Central memory CD8-positive, alpha-beta T cell (primary cell): Measurements from ENCODE around the gene TMEM135.

Experiments
- ATAC-seq: fragments of 150-1000 bp; cut with Tn5 transposase; replicated peaks from 2 replicates; pipeline ENCODE4 v1.10.0; 2022; ENCODE audit warnings: mild to moderate bottlenecking, moderate FRiP score, moderate number of reproducible peaks; ENCODE audit not compliant: poor library complexity, severe bottlenecking; ENCODE audit errors: extremely low read depth
- DNase-seq, 2 donors: peaks; one replicate each; pipeline ENCODE4 v3.0.0; 2021; ENCODE audit warnings: low spot score in 2 of 2
- H3K27ac Mint-ChIP-seq: one replicate; pipeline ENCODE4 v1.8.0; 2022; ENCODE audit warnings: low read depth, mild to moderate bottlenecking, moderate library complexity, mixed read lengths
- H3K27me3 Mint-ChIP-seq: one replicate; pipeline ENCODE4 v1.8.0; 2022; ENCODE audit warnings: mixed read lengths
- H3K36me3 Mint-ChIP-seq: one replicate; pipeline ENCODE4 v1.8.0; 2022; ENCODE audit warnings: mild to moderate bottlenecking, moderate library complexity, mixed read lengths; ENCODE audit not compliant: insufficient read depth
- H3K4me1 Mint-ChIP-seq: one replicate; pipeline ENCODE4 v1.8.0; 2022; ENCODE audit warnings: mixed read lengths
- H3K4me3 Mint-ChIP-seq: one replicate; pipeline ENCODE4 v1.8.0; 2022; ENCODE audit warnings: mild to moderate bottlenecking, moderate library complexity, mixed read lengths
- H3K9me3 Mint-ChIP-seq: one replicate; pipeline ENCODE4 v1.8.0; 2022; ENCODE audit warnings: mixed read lengths

Gene TMEM135

GRCh38 chr11:87201376-87201775 is 163.6 kb downstream of the TMEM135 start:
- no peak for ATAC-seq
- H3K27ac Mint-ChIP-seq, result no peak overlapping the region
- H3K27me3 Mint-ChIP-seq, result no peaks in the 10 kb centered on the region
- no peak overlapping the region for H3K4me3 Mint-ChIP-seq
- H3K4me1 Mint-ChIP-seq, result peaks cover 10% of the 10 kb centered on the region
- H3K9me3 Mint-ChIP-seq, result no peaks in the 10 kb centered on the region
- H3K36me3 Mint-ChIP-seq, result no peaks in the 10 kb centered on the region
- no peak for DNase-seq

DNA sequence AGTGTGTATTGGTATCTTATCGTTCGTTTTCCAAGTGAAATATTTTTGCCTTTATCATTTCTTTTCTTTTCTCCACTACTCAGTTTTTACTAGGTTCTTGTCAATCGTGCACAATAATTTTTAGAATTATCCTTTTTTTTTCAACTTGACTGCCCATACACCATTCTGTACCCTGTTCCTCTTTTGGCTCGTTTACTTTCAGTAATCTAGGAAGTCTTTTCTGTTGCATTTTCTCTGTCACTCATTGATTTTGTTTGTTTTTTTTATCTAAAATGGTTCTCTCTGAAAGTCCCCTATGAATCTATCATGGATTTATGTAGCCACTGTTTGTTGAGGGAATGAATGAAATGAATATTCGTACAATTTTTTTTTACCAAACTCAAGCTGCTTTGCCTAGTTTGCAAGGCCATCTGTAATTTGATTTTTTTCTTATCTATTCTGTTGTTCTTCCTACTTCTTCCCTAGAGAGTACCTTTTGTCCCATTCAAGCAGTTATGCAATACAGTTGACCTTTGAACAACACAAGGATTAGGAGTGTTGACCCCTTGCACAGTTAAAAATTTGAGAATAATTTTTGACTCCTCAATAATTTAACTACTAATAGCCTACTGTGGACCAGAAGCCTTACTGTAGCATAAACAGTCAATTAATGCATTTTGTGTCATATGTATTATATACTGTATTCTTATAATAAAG is 166.3 kb downstream of the TMEM135 start:
- H3K9me3 Mint-ChIP-seq, result peaks cover 5% of the 10 kb centered on the region
- no peak for ATAC-seq
- no peak for DNase-seq
- no peak overlapping the region for H3K27ac Mint-ChIP-seq
- H3K4me1 Mint-ChIP-seq, result peaks cover 4% of the 10 kb centered on the region
- H3K4me3 Mint-ChIP-seq, result no peak overlapping the region
- H3K36me3 Mint-ChIP-seq, result no peaks in the 10 kb centered on the region
- H3K27me3 Mint-ChIP-seq, result no peaks in the 10 kb centered on the region

- no peak for ATAC-seq
- no peak overlapping the region for H3K4me3 Mint-ChIP-seq
- H3K4me1 Mint-ChIP-seq, result peaks cover 22% of the 10 kb centered on the region
- H3K27ac Mint-ChIP-seq, result no peak overlapping the region
- DNase-seq, result no peak
- H3K36me3 Mint-ChIP-seq, result peaks cover 1% of the 10 kb centered on the region
- no peaks in the 10 kb centered on the region for H3K27me3 Mint-ChIP-seq
- H3K9me3 Mint-ChIP-seq, result peaks cover 5% of the 10 kb centered on the region
Observed at GRCh38 chr11:87212891-87213290, 175.2 kb downstream of the TMEM135 start.

DNA sequence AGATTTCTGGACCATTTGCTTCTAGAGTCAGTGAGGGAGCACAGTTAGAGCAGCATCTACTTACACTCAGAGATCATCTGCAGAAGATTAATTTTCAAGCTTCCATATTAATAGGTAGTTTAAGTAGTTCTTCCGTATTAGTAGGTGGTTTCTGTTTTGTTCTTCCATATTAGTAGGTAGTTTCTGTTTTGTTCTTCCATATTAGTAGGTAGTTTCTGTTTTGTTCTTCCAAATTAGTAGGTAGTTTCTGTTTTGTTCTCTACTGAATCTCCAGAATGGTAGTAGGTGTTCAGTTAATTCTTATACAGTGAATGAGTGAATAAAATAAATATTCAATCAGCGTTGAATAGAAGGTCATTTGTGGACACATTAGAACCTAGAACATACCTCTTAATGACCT is 175.7 kb downstream of the TMEM135 start:
- H3K4me1 Mint-ChIP-seq, result peaks cover 27% of the 10 kb centered on the region
- no peak overlapping the region for H3K27ac Mint-ChIP-seq
- H3K9me3 Mint-ChIP-seq, result no peaks in the 10 kb centered on the region
- no peaks in the 10 kb centered on the region for H3K27me3 Mint-ChIP-seq
- ATAC-seq (peak; percentile 52), DNase-seq (no peak)
- H3K36me3 Mint-ChIP-seq, result peaks cover 1% of the 10 kb centered on the region
- peak overlapping the region; percentile 8 for H3K4me3 Mint-ChIP-seq

DNA sequence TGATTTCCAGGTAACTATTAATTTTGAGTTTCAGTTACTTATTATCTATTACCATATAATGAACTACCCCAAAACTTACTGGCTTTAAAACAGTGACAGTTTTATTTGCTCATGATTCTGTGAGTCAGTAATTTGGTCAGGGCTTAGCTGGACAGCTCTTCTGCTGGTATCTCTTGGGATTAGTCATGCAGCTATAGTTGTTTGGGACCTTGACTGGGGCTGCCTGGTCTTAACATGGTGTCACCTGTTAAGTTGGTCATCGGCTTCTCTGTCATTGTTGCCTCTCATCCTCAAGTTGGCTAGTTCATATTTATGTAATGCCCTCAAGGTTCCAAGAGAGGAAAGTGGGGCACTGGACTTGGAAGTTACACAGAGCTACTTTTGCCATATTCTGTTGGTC is 177.5 kb downstream of the TMEM135 start:
- no peak overlapping the region for H3K4me3 Mint-ChIP-seq
- H3K27ac Mint-ChIP-seq, result no peak overlapping the region
- no peak for DNase-seq
- H3K36me3 Mint-ChIP-seq, result peaks cover 3% of the 10 kb centered on the region
- no peaks in the 10 kb centered on the region for H3K27me3 Mint-ChIP-seq
- no peak for ATAC-seq
- H3K4me1 Mint-ChIP-seq, result peaks cover 34% of the 10 kb centered on the region
- no peaks in the 10 kb centered on the region for H3K9me3 Mint-ChIP-seq

DNA sequence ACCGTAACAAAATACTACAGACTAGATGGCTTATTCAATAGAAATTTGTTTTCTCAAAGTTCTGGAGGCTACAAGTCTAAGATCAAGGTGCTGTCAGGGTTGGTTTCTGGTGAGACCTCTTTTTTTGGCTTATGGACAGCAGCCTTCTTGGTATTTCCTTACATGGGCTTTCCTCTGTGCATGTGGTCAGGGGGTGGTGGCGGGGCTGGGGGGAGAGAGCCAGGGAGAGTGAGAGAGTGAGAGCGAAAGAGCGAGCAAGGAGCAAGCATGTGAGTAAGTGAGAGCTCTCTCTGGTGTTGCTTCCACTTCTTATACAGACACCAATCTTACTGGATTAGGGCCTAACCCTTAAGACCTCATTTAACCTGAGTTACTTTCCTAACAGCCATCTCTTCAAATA is 181.5 kb downstream of the TMEM135 start:
- ATAC-seq (no peak), DNase-seq (no peak)
- Mint-ChIP-seq H3K4me3 (no peak overlapping the region), H3K27me3 (no peaks in the 10 kb centered on the region), H3K36me3 (peaks cover 1% of the 10 kb centered on the region), H3K27ac (no peak overlapping the region), H3K4me1 (peaks cover 21% of the 10 kb centered on the region), H3K9me3 (no peaks in the 10 kb centered on the region)

DNA sequence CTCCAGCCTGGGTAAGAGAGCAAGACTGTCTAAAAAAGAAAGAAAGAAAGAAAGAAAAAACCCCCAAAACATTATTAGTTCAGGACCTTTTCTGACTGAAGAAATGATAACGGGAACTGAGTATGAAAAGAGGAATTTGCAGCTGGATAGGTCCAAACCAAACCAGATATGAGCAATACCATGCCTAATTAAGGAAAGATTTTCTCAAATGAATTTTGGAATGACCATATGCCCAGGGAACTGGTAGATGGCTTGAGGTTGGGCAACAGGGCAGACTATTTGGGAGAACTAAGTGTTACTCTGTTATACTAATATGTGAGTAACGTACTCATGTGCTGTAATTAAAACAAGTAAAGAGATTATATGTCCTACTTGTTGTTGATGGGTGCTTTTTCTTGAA is 186.1 kb downstream of the TMEM135 start:
- Mint-ChIP-seq H3K27ac (no peak overlapping the region), H3K36me3 (peaks cover 2% of the 10 kb centered on the region), H3K9me3 (no peaks in the 10 kb centered on the region), H3K27me3 (no peaks in the 10 kb centered on the region), H3K4me1 (peaks cover 6% of the 10 kb centered on the region), H3K4me3 (no peak overlapping the region)
- DNase-seq (no peak), ATAC-seq (no peak)

DNA sequence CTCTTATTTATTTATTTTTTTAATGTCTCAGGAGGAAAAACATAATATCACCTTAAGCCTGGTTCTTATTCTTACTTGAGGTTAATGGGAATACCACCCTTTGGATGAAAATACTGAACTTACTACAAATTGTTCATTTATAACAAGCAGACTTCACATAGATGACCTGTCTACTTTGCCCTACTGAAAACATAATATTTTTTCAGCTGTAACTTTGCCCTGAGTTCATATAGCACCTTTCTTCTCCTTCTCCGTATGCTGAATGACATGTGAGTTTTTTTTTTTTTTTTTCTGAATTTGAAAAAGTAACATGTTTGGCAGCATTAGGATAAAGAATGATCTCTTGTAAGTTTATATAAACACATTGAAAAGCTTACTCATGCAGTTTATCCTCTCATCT is 186.8 kb downstream of the TMEM135 start:
- Mint-ChIP-seq H3K27ac (no peak overlapping the region), H3K4me3 (no peak overlapping the region), H3K36me3 (peaks cover 1% of the 10 kb centered on the region), H3K4me1 (peaks cover under 1% of the 10 kb centered on the region), H3K27me3 (no peaks in the 10 kb centered on the region), H3K9me3 (no peaks in the 10 kb centered on the region)
- ATAC-seq (no peak), DNase-seq (no peak)

GRCh38 chr11:87228820-87229219 is 191.1 kb downstream of the TMEM135 start:
- Mint-ChIP-seq H3K27ac (no peak overlapping the region), H3K27me3 (no peaks in the 10 kb centered on the region), H3K9me3 (peaks cover 15% of the 10 kb centered on the region), H3K4me1 (no peaks in the 10 kb centered on the region), H3K36me3 (peaks cover 1% of the 10 kb centered on the region), H3K4me3 (no peak overlapping the region)
- ATAC-seq, result no peak
- DNase-seq, result no peak

DNA sequence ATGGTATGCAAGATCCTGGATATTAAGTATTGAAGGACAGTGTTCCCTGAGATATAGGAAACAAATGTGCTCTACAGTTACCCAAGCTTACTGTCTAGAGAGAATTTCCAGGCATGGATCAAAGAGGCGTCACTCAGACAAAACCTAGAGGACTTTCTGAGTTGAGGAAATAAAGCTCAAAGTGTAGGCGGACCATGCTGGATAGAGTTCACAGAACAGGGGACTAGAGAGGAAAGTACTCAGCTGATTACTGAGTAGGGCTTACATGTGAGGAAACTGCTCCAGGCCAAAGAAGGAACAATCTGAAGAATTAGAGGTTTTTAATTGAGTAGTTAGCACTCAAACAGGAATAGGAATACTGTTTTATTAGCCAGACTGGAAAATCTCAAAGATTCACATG is 193.3 kb downstream of the TMEM135 start:
- peaks cover 6% of the 10 kb centered on the region for H3K4me1 Mint-ChIP-seq
- DNase-seq (no peak), ATAC-seq (no peak)
- no peak overlapping the region for H3K4me3 Mint-ChIP-seq
- H3K36me3 Mint-ChIP-seq, result peaks cover 1% of the 10 kb centered on the region
- no peaks in the 10 kb centered on the region for H3K27me3 Mint-ChIP-seq
- peaks cover 15% of the 10 kb centered on the region for H3K9me3 Mint-ChIP-seq
- no peak overlapping the region for H3K27ac Mint-ChIP-seq

DNA sequence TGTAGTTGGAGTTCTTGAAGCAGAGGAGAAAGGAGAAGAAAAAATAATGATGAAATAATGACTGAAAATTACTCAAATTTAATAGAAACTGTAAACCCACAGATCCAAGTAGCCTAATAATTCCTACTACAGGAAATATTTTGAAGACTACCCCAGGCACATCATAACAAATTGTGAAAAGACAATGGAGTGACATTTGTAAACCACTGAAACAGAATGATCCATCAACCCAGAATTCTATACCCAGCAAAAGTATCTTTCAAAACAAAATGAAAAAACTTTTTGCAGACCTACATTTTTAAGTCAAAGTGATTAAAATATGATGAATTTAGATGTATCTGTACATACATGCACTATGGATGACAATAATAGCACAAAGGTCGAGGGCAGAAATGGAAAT is 194.6 kb downstream of the TMEM135 start:
- Mint-ChIP-seq H3K4me3 (no peak overlapping the region), H3K27me3 (no peaks in the 10 kb centered on the region), H3K9me3 (peaks cover 15% of the 10 kb centered on the region), H3K36me3 (peaks cover 1% of the 10 kb centered on the region), H3K27ac (no peak overlapping the region), H3K4me1 (peaks cover 6% of the 10 kb centered on the region)
- ATAC-seq (no peak), DNase-seq (no peak)

GRCh38 chr11:87235366-87235765 is 197.6 kb downstream of the TMEM135 start:
- ATAC-seq, result no peak
- no peak overlapping the region for H3K4me3 Mint-ChIP-seq
- H3K36me3 Mint-ChIP-seq, result peaks cover 2% of the 10 kb centered on the region
- peaks cover 20% of the 10 kb centered on the region for H3K9me3 Mint-ChIP-seq
- H3K27ac Mint-ChIP-seq, result no peak overlapping the region
- DNase-seq, result no peak
- H3K4me1 Mint-ChIP-seq, result peaks cover 6% of the 10 kb centered on the region
- H3K27me3 Mint-ChIP-seq, result no peaks in the 10 kb centered on the region

GRCh38 chr11:87236368-87236767 is 198.6 kb downstream of the TMEM135 start:
- peaks cover 6% of the 10 kb centered on the region for H3K4me1 Mint-ChIP-seq
- H3K9me3 Mint-ChIP-seq, result peaks cover 18% of the 10 kb centered on the region
- no peak overlapping the region for H3K4me3 Mint-ChIP-seq
- ATAC-seq (no peak), DNase-seq (no peak)
- H3K36me3 Mint-ChIP-seq, result peaks cover 2% of the 10 kb centered on the region
- H3K27me3 Mint-ChIP-seq, result no peaks in the 10 kb centered on the region
- H3K27ac Mint-ChIP-seq, result no peak overlapping the region
